Activated CD4-positive, alpha-beta T cell treated with anti-CD3 and anti-CD28 coated beads, Interleukin-2, amount 50 U/mL, for 1 hour (primary cell): ENCODE measurements around the gene ATP2B2.

ENCODE experiments used
- DNase-seq: peaks from one replicate; pipeline ENCODE4 v3.0.0-alpha.2; 2020

The ATP2B2 gene

GRCh38 chr3:10510086-10510742 lies 4.8 kb upstream of the ATP2B2 start:
- no peak for DNase-seq

- no peak for DNase-seq
Observed at GRCh38 chr3:10509325-10509724, 3.9 kb upstream of the ATP2B2 start.

DNA sequence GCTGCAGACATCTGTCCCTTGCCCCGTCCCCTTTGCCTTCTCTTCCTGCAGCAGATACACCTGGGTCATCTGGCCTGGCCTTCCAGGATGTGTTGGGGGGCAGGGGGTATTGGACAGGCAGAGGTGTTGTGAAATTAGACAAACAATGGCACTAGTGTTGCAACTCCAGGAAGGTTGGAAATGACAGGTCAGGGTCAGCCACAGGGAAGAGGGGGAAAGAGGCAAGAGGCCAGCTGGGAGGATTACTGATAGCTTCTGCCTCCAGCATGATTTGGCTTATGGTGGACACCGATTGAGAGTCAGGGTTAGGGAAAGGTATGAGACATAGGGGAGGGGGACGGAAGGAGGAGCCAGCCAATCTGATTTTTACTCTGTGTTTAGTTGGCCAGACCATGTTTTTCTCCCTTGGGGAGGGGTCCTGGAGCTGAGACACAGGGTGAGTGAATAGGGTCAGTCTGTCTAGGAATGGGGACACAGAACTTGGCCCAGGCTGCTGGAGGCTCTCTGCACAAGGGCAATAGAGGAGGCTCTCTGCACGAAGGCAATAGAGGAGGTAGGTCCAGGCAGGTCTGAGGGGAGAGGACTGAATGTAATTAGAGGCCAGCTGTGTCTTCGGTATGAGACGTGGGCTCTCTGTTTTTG lies 3.4 kb upstream of the ATP2B2 start:
- no peak for DNase-seq

GRCh38 chr3:10508235-10508618 lies 2.8 kb upstream of the ATP2B2 start:
- no peak for DNase-seq

- no peak for DNase-seq
Observed at GRCh38 chr3:10507331-10507730, 1.9 kb upstream of the ATP2B2 start.

GRCh38 chr3:10506696-10507095 lies 1.3 kb upstream of the ATP2B2 start:
- no peak for DNase-seq

GRCh38 chr3:10505791-10506585 lies 602 bp upstream of the ATP2B2 start:
- no peak for DNase-seq

GRCh38 chr3:10504171-10505049 lies 976 bp downstream of the ATP2B2 start:
- no peak for DNase-seq

DNA sequence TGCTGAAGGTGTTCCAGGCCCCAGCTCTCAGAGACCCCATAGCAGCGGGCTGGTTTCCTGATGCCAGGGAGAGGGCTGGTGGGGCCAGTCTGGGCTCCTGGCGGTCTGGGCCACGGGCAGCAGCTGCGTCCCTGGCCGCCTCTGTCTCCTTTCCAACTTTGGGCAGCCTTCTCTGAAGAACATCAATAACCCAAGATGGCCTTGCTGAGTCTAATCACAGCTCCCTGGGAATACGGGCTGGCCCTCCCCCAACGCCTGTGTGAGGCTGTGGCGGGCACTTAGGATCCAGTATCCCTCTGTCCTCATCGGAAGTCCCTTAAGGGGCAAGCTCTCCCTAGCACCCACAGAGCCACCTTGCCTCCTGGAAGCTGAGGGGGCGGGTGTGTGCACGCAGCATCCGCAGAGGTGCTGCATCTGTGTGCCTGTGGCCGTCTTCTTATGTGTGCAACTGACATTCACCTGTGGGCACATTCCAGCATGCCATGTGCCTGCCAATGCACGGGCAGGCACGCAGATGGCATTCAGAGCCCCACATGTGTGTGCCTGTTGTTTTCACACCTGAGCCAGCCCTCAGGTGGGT lies 2.1 kb downstream of the ATP2B2 start:
- DNase-seq = no peak

DNA sequence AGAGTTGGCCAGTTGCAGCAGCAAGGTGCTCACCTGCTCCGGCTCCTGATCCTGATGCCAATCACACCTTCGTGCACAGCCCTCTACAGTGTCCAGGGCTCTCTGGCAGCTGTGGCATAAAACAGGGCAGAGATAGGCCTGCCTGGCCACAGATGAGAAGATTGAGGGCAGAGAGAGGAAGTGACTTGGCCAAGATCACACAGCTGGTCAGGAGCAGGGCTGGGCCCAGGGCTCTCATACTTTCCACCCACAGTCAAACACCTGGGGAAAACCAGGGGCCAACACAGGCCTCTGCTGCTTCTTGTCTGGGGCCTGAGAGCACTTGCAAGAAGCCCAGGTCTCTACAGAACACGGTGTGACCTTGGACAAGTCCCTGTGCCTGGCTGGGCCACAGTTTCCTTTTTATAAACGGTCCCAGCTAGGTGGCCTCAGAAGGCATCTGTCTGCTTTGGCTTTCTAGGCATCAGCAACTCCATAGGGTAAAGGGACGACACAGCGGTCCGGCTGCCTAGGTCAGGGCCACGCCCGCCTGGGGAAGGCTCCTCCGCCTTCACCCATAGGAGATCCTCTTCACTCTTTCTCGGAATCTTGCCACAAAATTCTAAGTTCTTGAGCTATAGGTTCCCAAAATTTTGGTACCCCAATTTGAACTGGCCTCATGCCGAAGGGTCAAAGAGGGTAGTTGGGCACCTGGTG lies 3.1 kb downstream of the ATP2B2 start:
- DNase-seq = no peak

GRCh38 chr3:10501664-10502052 lies 3.7 kb downstream of the ATP2B2 start:
- DNase-seq = no peak

- no peak for DNase-seq
Observed at GRCh38 chr3:10500717-10501663, 4.4 kb downstream of the ATP2B2 start.

- no peak for DNase-seq
Observed at GRCh38 chr3:10498271-10498670, 7.1 kb downstream of the ATP2B2 start.

- DNase-seq = no peak
Observed at GRCh38 chr3:10497439-10497838, 7.9 kb downstream of the ATP2B2 start.

DNA sequence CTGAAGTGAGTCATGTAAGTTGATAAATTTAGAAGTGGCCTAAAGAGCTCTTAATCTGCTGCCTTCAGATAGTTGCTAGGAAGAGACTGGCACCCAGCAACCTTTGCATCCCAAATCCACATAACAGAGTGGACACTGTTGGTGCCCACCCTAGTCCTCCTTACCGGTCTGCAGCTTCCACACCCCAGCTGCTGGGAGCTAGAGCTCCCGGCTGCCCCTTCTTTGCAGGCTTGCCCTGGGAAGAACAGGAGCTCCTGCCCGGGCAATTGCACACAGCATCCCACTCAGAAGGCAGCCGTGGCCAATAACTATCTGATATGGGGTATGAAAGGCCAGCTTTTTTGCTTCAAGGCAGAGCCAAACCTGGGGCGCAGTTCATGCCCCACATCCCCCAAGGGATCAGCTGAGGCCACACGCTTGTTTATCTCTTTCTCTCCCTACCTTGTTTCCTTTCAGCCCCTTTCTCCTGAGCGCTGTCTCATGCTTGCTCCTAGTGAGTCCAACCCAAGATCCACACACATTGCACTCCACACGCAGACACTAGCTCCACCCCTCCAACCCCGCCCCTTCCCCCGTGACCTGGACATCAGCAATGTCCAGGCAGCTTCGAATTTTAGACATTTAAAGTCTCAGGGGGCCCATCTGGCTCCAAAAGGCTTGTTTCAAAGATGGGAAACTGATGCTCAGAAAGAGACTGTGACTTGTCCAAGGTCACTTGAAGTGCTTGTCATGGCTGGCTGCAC lies 9.1 kb downstream of the ATP2B2 start:
- no peak for DNase-seq

- DNase-seq = no peak
Observed at GRCh38 chr3:10495614-10496013, 9.8 kb downstream of the ATP2B2 start.

GRCh38 chr3:10495003-10495402 lies 10.4 kb downstream of the ATP2B2 start:
- no peak for DNase-seq

GRCh38 chr3:10494180-10494579 lies 11.2 kb downstream of the ATP2B2 start:
- no peak for DNase-seq

- no peak for DNase-seq
Observed at GRCh38 chr3:10493202-10493589, 12.2 kb downstream of the ATP2B2 start.
